HepG2 (cell line): ENCODE data around the gene SNED1. TPM values are rescaled to one million over a fixed set of nuclear protein-coding genes. Genes with fewer than 3 reads are reported as not detected.

Source experiments
- ATAC-seq: fragments of 200-7000 bp; cut with Tn5 transposase; 3 replicates; pipeline ENCODE4 v1.9.1; 2020; ENCODE audit warnings: mild to moderate bottlenecking, moderate library complexity
- BruUV-seq: library from RNA; stranded (reverse); fragments of 400-500 nt; replicated peaks from 2 replicates; lab custom pipeline; 2021; lab: Mats Ljungman, UMichigan
- CTCF ChIA-PET: fragments of 300-600 bp; formaldehyde crosslinking; extraction: SDS; loops from one replicate; lab custom pipeline; 2021; ENCODE audit warnings: low total read pairs, inconsistent platforms, low intra/inter-chr PET ratio; lab: Yijun Ruan, JAX
- POLR2A ChIA-PET: fragments of 350-600 bp; sonication (Branson Sonifier 250); formaldehyde crosslinking; loops from one replicate; lab custom pipeline; 2020; ENCODE audit warnings: antibody characterized with exemption, inconsistent platforms; lab: Yijun Ruan, JAX
- DNase-seq: peaks from one replicate; pipeline ENCODE4 v3.0.0-alpha.2; 2015; ENCODE audit warnings: low spot score
- FAIRE-seq: peaks from 3 replicates; lab custom pipeline; 2011; peaks lifted over from hg19 to GRCh38; lab: Jason Lieb, UNC
- H2AFZ ChIP-seq: one replicate; pipeline ENCODE4 v1.6.1; 2011; ENCODE audit warnings: low read length, inconsistent platforms
- H3K27ac ChIP-seq: fragments of 300-600 bp; 3 replicates; pipeline ENCODE4 v1.8.0; 2011; ENCODE audit warnings: mixed run types, mild to moderate bottlenecking, mixed read lengths, low read length, inconsistent platforms; ENCODE audit not compliant: insufficient read depth; ENCODE audit errors: extremely low read length
- H3K27me3 ChIP-seq, 2 experiments: fragments of 200-600 bp in 1 of 2; 2 replicates in 1 of 2; 3 replicates in 1 of 2; pipeline versions ENCODE4 v1.6.0 to v1.8.0; 2011; ENCODE audit warnings: low read length in 2 of 2, mild to moderate bottlenecking in 2 of 2, moderate library complexity in 2 of 2, inconsistent platforms in 1 of 2; ENCODE audit not compliant: insufficient read depth in 2 of 2, control insufficient read depth in 1 of 2
- H3K36me3 ChIP-seq, 2 experiments: fragments of 200-600 bp in 1 of 2; replicated peaks in 1 of 2; 2 replicates in 1 of 2; 3 replicates in 1 of 2; pipeline versions ENCODE4 v1.5.1 to v1.8.0; 2011; ENCODE audit warnings: low read length in 2 of 2, inconsistent platforms in 1 of 2; ENCODE audit not compliant: insufficient read depth in 2 of 2, control insufficient read depth in 1 of 2
- H3K4me1 ChIP-seq: 2 replicates; pipeline ENCODE4 v1.5.1; 2012; ENCODE audit warnings: low read length, inconsistent platforms; ENCODE audit not compliant: insufficient read depth
- H3K4me2 ChIP-seq: 2 replicates; pipeline ENCODE4 v1.6.0; 2011; ENCODE audit warnings: low read depth, low read length, inconsistent platforms
- H3K4me3 ChIP-seq, 3 experiments: fragments of 200-600 bp in 1 of 3; sonication (generic), shearing (Covaris generic) in 1 of 3; replicated peaks in 1 of 3; 2 replicates each; pipeline ENCODE4 v1.5.1; 2011 to 2016; ENCODE audit warnings: low read length in 3 of 3, inconsistent platforms in 2 of 3, low read depth in 2 of 3, mild to moderate bottlenecking in 2 of 3, control low read depth in 1 of 3, mixed read lengths in 1 of 3; ENCODE audit not compliant: insufficient read depth in 1 of 3
- H3K79me2 ChIP-seq: one replicate; pipeline ENCODE4 v1.6.1; 2011; ENCODE audit warnings: low read length, inconsistent platforms; ENCODE audit not compliant: insufficient read depth
- H3K9ac ChIP-seq: 2 replicates; pipeline ENCODE4 v1.6.0; 2011; ENCODE audit warnings: mild to moderate bottlenecking, low read depth, low read length, inconsistent platforms; ENCODE audit not compliant: insufficient read depth
- H3K9me3 ChIP-seq: 2 replicates; pipeline ENCODE4 v1.5.1; 2012; ENCODE audit warnings: mild to moderate bottlenecking, low read length
- H4K20me1 ChIP-seq: 2 replicates; pipeline ENCODE4 v1.6.0; 2011; ENCODE audit warnings: inconsistent platforms, mild to moderate bottlenecking, low read length, moderate library complexity; ENCODE audit not compliant: insufficient read depth
- AGO1 ChIP-seq: fragments of 200-400 bp; formaldehyde crosslinking; IDR thresholded peaks from 2 replicates; pipeline ENCODE4 v1.6.1; 2017; ENCODE audit warnings: mild to moderate bottlenecking, low read depth, low read length, moderate library complexity; ENCODE audit not compliant: poor library complexity, severe bottlenecking
- BCLAF1 ChIP-seq: fragments of 450-650 bp; IDR thresholded peaks from 2 replicates; pipeline ENCODE4 v1.6.1; 2017; ENCODE audit warnings: mild to moderate bottlenecking
- MIER2 ChIP-seq: IDR thresholded peaks from 2 replicates; pipeline ENCODE4 v1.6.1; 2016; ENCODE audit warnings: missing biosample characterization, missing genetic modification reagents
- MLXIP ChIP-seq: sonication (generic); formaldehyde crosslinking; IDR thresholded peaks from 2 replicates; pipeline ENCODE4 v1.9.0; 2021; ENCODE audit warnings: missing genetic modification reagents, borderline replicate concordance
- MYNN ChIP-seq: sonication (generic); formaldehyde crosslinking; IDR thresholded peaks from 2 replicates; pipeline ENCODE4 v1.4.0; 2020; ENCODE audit warnings: mild to moderate bottlenecking, low read depth, missing genetic modification reagents
- NFKB2 ChIP-seq: sonication (generic); formaldehyde crosslinking; IDR thresholded peaks from 2 replicates; pipeline ENCODE4 v1.4.0; 2020; ENCODE audit warnings: missing genetic modification reagents, borderline replicate concordance
- PBX3 ChIP-seq: sonication (generic); formaldehyde crosslinking; IDR thresholded peaks from 2 replicates; pipeline ENCODE4 v1.8.1; 2023; ENCODE audit warnings: missing genetic modification reagents, inconsistent platforms, borderline replicate concordance
- PHF20 ChIP-seq: sonication (generic); formaldehyde crosslinking; IDR thresholded peaks from 2 replicates; pipeline ENCODE4 v1.5.0; 2020; ENCODE audit warnings: mild to moderate bottlenecking, missing genetic modification reagents
- ZBTB2 ChIP-seq: sonication (generic); formaldehyde crosslinking; IDR thresholded peaks from 2 replicates; pipeline ENCODE4 v1.8.0; 2022; ENCODE audit warnings: low read depth, missing genetic modification reagents
- ZFAT ChIP-seq: sonication (generic); formaldehyde crosslinking; conservative IDR thresholded peaks from 2 replicates; pipeline ENCODE4 v1.8.1; 2023; ENCODE audit warnings: missing genetic modification reagents, inconsistent platforms
- ZNF101 ChIP-seq: sonication (generic); formaldehyde crosslinking; IDR thresholded peaks from 2 replicates; pipeline ENCODE4 v1.4.0; 2020; ENCODE audit warnings: mild to moderate bottlenecking, low read depth, missing genetic modification reagents, borderline replicate concordance
- ZNF574 ChIP-seq: sonication (generic); formaldehyde crosslinking; IDR thresholded peaks from 2 replicates; pipeline ENCODE4 v1.4.0; 2020; ENCODE audit warnings: missing genetic modification reagents
- WGBS: methylation state at CpG from one replicate; pipeline ENCODE4 v1.1.6; 2017; ENCODE audit warnings: low lambda C conversion rate; 5-methylcytosine and 5-hydroxymethylcytosine counted together
- in situ Hi-C: cut with HindIII; loops from 2 replicates; pipeline ENCODE4 v1.10.0; 2017; ENCODE audit warnings: low pct_unique_long_range_greater_than_20kb; ENCODE audit not compliant: extremely low pct_ligation_motif_present
- intact Hi-C: fragments of 100-400 bp; cut with micrococcal nuclease; formaldehyde crosslinking; loops from one replicate; pipeline ENCODE4 v1.10.0; 2022; ENCODE audit not compliant: unreplicated experiment
- polyA plus RNA-seq, 8 experiments: library from polyadenylated mRNA; depleted of rRNA in 3 of 8; stranded (reverse) in 7 of 8; unstranded in 1 of 8; fragments of >200 nt; fragmentation: Illumina TruSeq in 4 of 8; extraction: Trizol in 4 of 8; gene quantifications; 2 replicates each; pipeline versions ENCODE4 v1.2.1 to v1.2.3, GENCODE V29; 2011 to 2016; ENCODE audit warnings: low read depth in 4 of 8, missing spikeins in 1 of 8, mixed read lengths in 1 of 8; ENCODE audit not compliant: insufficient read depth in 1 of 8
- total RNA-seq, 5 experiments: library from RNA; depleted of rRNA; stranded (reverse); fragments of >200 nt; fragmentation: Illumina TruSeq; extraction: Trizol; gene quantifications; 2 replicates each; pipeline ENCODE4 v1.2.3, GENCODE V29; 2016; ENCODE audit warnings: low read depth in 1 of 5

Gene SNED1
- total and polyA plus RNA-seq, 2 of the 13 experiments (the other 11 are each of a cell fraction or from before 2014, with no cell fraction given), result 0.15 to 0.65 TPM

- Histone ChIP-seq H2AFZ (no peak overlapping the region), H3K9me3 (no peaks in the 10 kb centered on the region), H3K36me3 (no peaks in the 10 kb centered on the region), H3K4me3 (no peak overlapping the region), H3K9ac (no peak overlapping the region), H4K20me1 (no peaks in the 10 kb centered on the region), H3K4me2 (no peak overlapping the region), H3K27ac (no peak overlapping the region), H3K79me2 (no peaks in the 10 kb centered on the region), H3K27me3 (no peaks in the 10 kb centered on the region), H3K4me1 (no peaks in the 10 kb centered on the region)
- FAIRE-seq (no peak), DNase-seq (no peak), ATAC-seq (no peak; the same call in 2 of the 3 replicates)
- WGBS, result 75% methylated on average over 7 of the region's 8 CpGs
- BruUV-seq, result no TSS peak
- ChIA-PET CTCF (no interaction called here), POLR2A (no interaction called here)
- in situ Hi-C loops, result no loop called here
- intact Hi-C loops, result no loop called here
- TF ChIP-seq MLXIP (CRISPR knock-in tag) (no peak), NFKB2 (CRISPR knock-in tag) (no peak), PBX3 (CRISPR knock-in tag) (no peak), ZBTB2 (CRISPR knock-in tag) (no peak), MIER2 (CRISPR knock-in tag) (no peak), ZFAT (CRISPR knock-in tag) (no peak), ZNF101 (CRISPR knock-in tag) (no peak), AGO1 (no peak), PHF20 (no peak), BCLAF1 (no peak), ZNF574 (no peak), MYNN (CRISPR knock-in tag) (no peak)
Measured at GRCh38 chr2:241053576-241054251, 55.3 kb downstream of the SNED1 start.
